Neural progenitor cell (in vitro differentiated cells): Measurements from ENCODE around the gene WWTR1. TPM values are rescaled to one million over a fixed set of nuclear protein-coding genes. Genes with fewer than 3 reads are reported as not detected.

Experiments
- DNase-seq: peaks from one replicate; pipeline ENCODE4 v3.0.0-alpha.2; 2016; ENCODE audit warnings: low spot score
- H2AFZ ChIP-seq: fragments of 200-600 bp; sonication (generic); replicated peaks from 2 replicates; pipeline ENCODE4 v1.6.1; 2016; ENCODE audit warnings: antibody characterized with exemption
- H3F3A ChIP-seq: fragments of 200-600 bp; sonication (generic); 2 replicates; pipeline ENCODE4 v1.6.1; 2016; ENCODE audit warnings: antibody characterized with exemption, low read depth
- H3K27ac ChIP-seq: fragments of 200-600 bp; sonication (generic); 2 replicates; pipeline ENCODE4 v1.5.1; 2016; ENCODE audit warnings: mild to moderate bottlenecking
- H3K27me3 ChIP-seq: fragments of 200-600 bp; sonication (generic); 2 replicates; pipeline ENCODE4 v1.6.1; 2016; ENCODE audit warnings: mild to moderate bottlenecking, moderate library complexity
- H3K36me3 ChIP-seq: fragments of 200-600 bp; sonication (generic); 2 replicates; pipeline ENCODE4 v1.5.1; 2016
- H3K4me1 ChIP-seq: fragments of 200-600 bp; sonication (generic); 2 replicates; pipeline ENCODE4 v1.6.1; 2016; ENCODE audit warnings: mixed run types
- H3K4me2 ChIP-seq: fragments of 200-600 bp; sonication (generic); 2 replicates; pipeline ENCODE4 v1.6.1; 2016
- H3K4me3 ChIP-seq: fragments of 200-600 bp; sonication (generic); 2 replicates; pipeline ENCODE4 v1.5.1; 2016
- H3K79me2 ChIP-seq: fragments of 200-600 bp; sonication (generic); 2 replicates; pipeline ENCODE4 v1.6.1; 2016; ENCODE audit warnings: low read depth
- H3K9ac ChIP-seq: fragments of 200-600 bp; sonication (generic); 2 replicates; pipeline ENCODE4 v1.6.1; 2016
- H3K9me3 ChIP-seq: fragments of 200-600 bp; sonication (generic); 2 replicates; pipeline ENCODE4 v1.5.1; 2016; ENCODE audit warnings: low read depth
- H4K20me1 ChIP-seq: fragments of 200-600 bp; sonication (generic); 2 replicates; pipeline ENCODE4 v1.6.1; 2016; ENCODE audit warnings: low read depth
- H3K27ac Mint-ChIP-seq: 3 replicates; pipeline ENCODE4 v1.8.0; 2021; ENCODE audit warnings: mixed read lengths
- H3K27me3 Mint-ChIP-seq: 2 replicates; pipeline ENCODE4 v1.8.0; 2022; ENCODE audit warnings: low read depth, mild to moderate bottlenecking, inconsistent platforms, moderate library complexity, mixed read lengths; ENCODE audit not compliant: insufficient read depth
- H3K36me3 Mint-ChIP-seq: 3 replicates; pipeline ENCODE4 v1.8.0; 2021; ENCODE audit warnings: mixed read lengths
- H3K4me1 Mint-ChIP-seq: 3 replicates; pipeline ENCODE4 v1.8.0; 2021; ENCODE audit warnings: mixed read lengths
- H3K4me3 Mint-ChIP-seq: 3 replicates; pipeline ENCODE4 v1.8.0; 2021; ENCODE audit warnings: mild to moderate bottlenecking, moderate library complexity, mixed read lengths
- H3K9me3 Mint-ChIP-seq: 3 replicates; pipeline ENCODE4 v1.8.0; 2020; ENCODE audit warnings: mixed read lengths
- CTCF ChIP-seq: fragments of 200-600 bp; sonication (generic); IDR thresholded peaks from 2 replicates; pipeline ENCODE4 v1.5.1; 2017; ENCODE audit warnings: antibody characterized with exemption, mild to moderate bottlenecking
- EZH2 ChIP-seq: fragments of 200-600 bp; sonication (generic); IDR thresholded peaks from 2 replicates; pipeline ENCODE4 v1.6.1; 2017; ENCODE audit warnings: antibody characterized with exemption, mild to moderate bottlenecking, moderate library complexity
- EZH2phosphoT487 ChIP-seq: fragments of 200-600 bp; sonication (generic); IDR thresholded peaks from 2 replicates; pipeline ENCODE4 v1.6.1; 2017; ENCODE audit warnings: antibody characterized with exemption
- total RNA-seq: library from RNA; depleted of rRNA; stranded (reverse); fragments of >200 nt; gene quantifications from 2 replicates; pipeline ENCODE4 v1.2.3, GENCODE V29; 2015; ENCODE audit warnings: low replicate concordance

Gene WWTR1
- total RNA-seq, 1 donor from 2014 or later: 13.9 TPM

GRCh38 chr3:149506965-149507364 is 150.9 kb downstream of the WWTR1 start:
- no peaks in the 10 kb centered on the region for H3K9me3 ChIP-seq
- Mint-ChIP-seq H3K36me3 (no peaks in the 10 kb centered on the region), H3K27ac (no peak overlapping the region), H3K4me3 (no peak overlapping the region), H3K4me1 (peaks cover 21% of the 10 kb centered on the region), H3K9me3 (no peaks in the 10 kb centered on the region), H3K27me3 (peaks cover 6% of the 10 kb centered on the region)
- no peaks in the 10 kb centered on the region for H3K36me3 ChIP-seq
- DNase-seq: no peak
- no peaks in the 10 kb centered on the region for H3K79me2 ChIP-seq
- no peaks in the 10 kb centered on the region for H3K27me3 ChIP-seq
- H3K27ac ChIP-seq: no peak overlapping the region
- no peaks in the 10 kb centered on the region for H4K20me1 ChIP-seq
- peak overlapping the region; percentile 63 for H2AFZ ChIP-seq
- peaks cover 4% of the 10 kb centered on the region for H3K4me1 ChIP-seq
- no peaks in the 10 kb centered on the region for H3F3A ChIP-seq
- H3K9ac ChIP-seq: no peak overlapping the region
- H3K4me3 ChIP-seq: no peak overlapping the region
- H3K4me2 ChIP-seq: no peak overlapping the region
- no peak for TF ChIP-seq EZH2phosphoT487
- no peak for TF ChIP-seq CTCF
- no peak for TF ChIP-seq EZH2

- no peak for TF ChIP-seq EZH2
- TF ChIP-seq EZH2phosphoT487: no peak
- TF ChIP-seq CTCF: no peak
- no peak for DNase-seq
- Mint-ChIP-seq H3K4me3 (no peak overlapping the region), H3K4me1 (peaks cover 21% of the 10 kb centered on the region), H3K27ac (no peak overlapping the region), H3K36me3 (no peaks in the 10 kb centered on the region), H3K27me3 (peaks cover 6% of the 10 kb centered on the region), H3K9me3 (no peaks in the 10 kb centered on the region)
- no peak overlapping the region for H3K9ac ChIP-seq
- H3K4me3 ChIP-seq: no peak overlapping the region
- no peaks in the 10 kb centered on the region for H3K36me3 ChIP-seq
- no peaks in the 10 kb centered on the region for H4K20me1 ChIP-seq
- no peak overlapping the region for H3K4me2 ChIP-seq
- no peaks in the 10 kb centered on the region for H3K9me3 ChIP-seq
- no peaks in the 10 kb centered on the region for H3K79me2 ChIP-seq
- peaks cover 4% of the 10 kb centered on the region for H3K4me1 ChIP-seq
- no peak overlapping the region for H3K27ac ChIP-seq
- no peaks in the 10 kb centered on the region for H3F3A ChIP-seq
- no peaks in the 10 kb centered on the region for H3K27me3 ChIP-seq
- no peak overlapping the region for H2AFZ ChIP-seq
Measured at GRCh38 chr3:149506540-149506939, 151.3 kb downstream of the WWTR1 start.

GRCh38 chr3:149502438-149502837 is 155.4 kb downstream of the WWTR1 start:
- Histone ChIP-seq H2AFZ (no peak overlapping the region), H3K9me3 (no peaks in the 10 kb centered on the region), H3K36me3 (no peaks in the 10 kb centered on the region), H3F3A (no peaks in the 10 kb centered on the region), H3K27me3 (no peaks in the 10 kb centered on the region), H3K4me2 (no peak overlapping the region), H3K9ac (no peak overlapping the region), H3K4me3 (no peak overlapping the region), H3K27ac (no peak overlapping the region), H3K79me2 (no peaks in the 10 kb centered on the region), H3K4me1 (peaks cover 9% of the 10 kb centered on the region), H4K20me1 (no peaks in the 10 kb centered on the region)
- no peak overlapping the region for H3K4me3 Mint-ChIP-seq
- H3K9me3 Mint-ChIP-seq: no peaks in the 10 kb centered on the region
- no peaks in the 10 kb centered on the region for H3K36me3 Mint-ChIP-seq
- TF ChIP-seq CTCF (no peak), EZH2 (no peak), EZH2phosphoT487 (no peak)
- peaks cover 14% of the 10 kb centered on the region for H3K4me1 Mint-ChIP-seq
- H3K27me3 Mint-ChIP-seq: peaks cover 4% of the 10 kb centered on the region
- no peak for DNase-seq
- H3K27ac Mint-ChIP-seq: no peak overlapping the region

GRCh38 chr3:149501524-149501923 is 156.3 kb downstream of the WWTR1 start:
- Histone ChIP-seq H3K27ac (no peak overlapping the region), H3K4me1 (peaks cover 7% of the 10 kb centered on the region), H3K4me2 (no peak overlapping the region), H3K79me2 (no peaks in the 10 kb centered on the region), H3K36me3 (no peaks in the 10 kb centered on the region), H3F3A (no peaks in the 10 kb centered on the region), H3K9me3 (no peaks in the 10 kb centered on the region), H3K9ac (no peak overlapping the region), H3K27me3 (no peaks in the 10 kb centered on the region), H2AFZ (peak overlapping the region; percentile 85), H4K20me1 (no peaks in the 10 kb centered on the region), H3K4me3 (no peak overlapping the region)
- DNase-seq: no peak
- Mint-ChIP-seq H3K36me3 (no peaks in the 10 kb centered on the region), H3K9me3 (no peaks in the 10 kb centered on the region), H3K27me3 (peaks cover 4% of the 10 kb centered on the region), H3K4me3 (no peak overlapping the region), H3K27ac (no peak overlapping the region), H3K4me1 (peaks cover 12% of the 10 kb centered on the region)
- no peak for TF ChIP-seq EZH2phosphoT487
- no peak for TF ChIP-seq CTCF
- TF ChIP-seq EZH2: no peak
